Parathyroid adenoma (tissue), 2 donors: Measurements from ENCODE around the gene LIN52.

Source experiments
- H2AFZ ChIP-seq: fragments of 300-600 bp; sonication (generic); one replicate; pipeline ENCODE4 v1.7.0; 2017; ENCODE audit warnings: antibody characterized with exemption, mild to moderate bottlenecking
- H3K27ac ChIP-seq: fragments of 300-600 bp; sonication (generic); one replicate; pipeline ENCODE4 v1.7.0; 2017
- H3K27me3 ChIP-seq: fragments of 300-600 bp; sonication (generic); one replicate; pipeline ENCODE4 v1.7.0; 2017; ENCODE audit warnings: low read length; ENCODE audit not compliant: control insufficient read depth, insufficient read depth
- H3K36me3 ChIP-seq: fragments of 300-600 bp; sonication (generic); one replicate; pipeline ENCODE4 v1.7.0; 2017; ENCODE audit warnings: low read length; ENCODE audit not compliant: control insufficient read depth, insufficient read depth
- H3K4me1 ChIP-seq: fragments of 300-600 bp; sonication (generic); one replicate; pipeline ENCODE4 v1.7.0; 2017; ENCODE audit warnings: control low read depth
- H3K4me2 ChIP-seq: fragments of 300-600 bp; sonication (generic); one replicate; pipeline ENCODE4 v1.7.0; 2017; ENCODE audit warnings: low read length
- H3K4me3 ChIP-seq: fragments of 300-600 bp; sonication (generic); one replicate; pipeline ENCODE4 v1.7.0; 2017; ENCODE audit warnings: low read depth, low read length
- H3K79me2 ChIP-seq: fragments of 300-600 bp; sonication (generic); one replicate; pipeline ENCODE4 v1.7.0; 2017; ENCODE audit warnings: control low read depth
- H3K9ac ChIP-seq: fragments of 300-600 bp; sonication (generic); one replicate; pipeline ENCODE4 v1.7.0; 2017; ENCODE audit warnings: mild to moderate bottlenecking
- H3K9me3 ChIP-seq: fragments of 300-600 bp; sonication (generic); one replicate; pipeline ENCODE4 v1.7.0; 2017; ENCODE audit warnings: low read length; ENCODE audit not compliant: control insufficient read depth
- CTCF ChIP-seq: fragments of 300-600 bp; sonication (generic); IDR thresholded peaks from one replicate; pipeline ENCODE4 v1.7.0; 2017; ENCODE audit warnings: antibody characterized with exemption, mild to moderate bottlenecking
- donor health status: primary hyperparathyroidism.

The LIN52 gene

GRCh38 chr14:74242780-74243042, 158.0 kb downstream of the LIN52 start:
- H3K4me1 ChIP-seq = peaks cover 5% of the 10 kb centered on the region
- no peaks in the 10 kb centered on the region for H3K36me3 ChIP-seq
- no peak overlapping the region for H2AFZ ChIP-seq
- no peak for TF ChIP-seq CTCF
- H3K4me3 ChIP-seq = no peak overlapping the region
- no peak overlapping the region for H3K9ac ChIP-seq
- H3K79me2 ChIP-seq = no peaks in the 10 kb centered on the region
- no peaks in the 10 kb centered on the region for H3K9me3 ChIP-seq
- no peak overlapping the region for H3K4me2 ChIP-seq
- H3K27me3 ChIP-seq = peaks cover 20% of the 10 kb centered on the region
- H3K27ac ChIP-seq = no peak overlapping the region

- Histone ChIP-seq H3K4me3 (no peak overlapping the region), H3K9ac (no peak overlapping the region), H3K36me3 (no peaks in the 10 kb centered on the region), H3K27ac (no peak overlapping the region), H3K79me2 (no peaks in the 10 kb centered on the region), H2AFZ (no peak overlapping the region), H3K4me1 (peaks cover 5% of the 10 kb centered on the region), H3K4me2 (no peak overlapping the region), H3K27me3 (peaks cover 20% of the 10 kb centered on the region), H3K9me3 (no peaks in the 10 kb centered on the region)
- no peak for TF ChIP-seq CTCF
These were observed 158.3 kb downstream of the LIN52 start for GRCh38 chr14:74243051-74243450.

- H3K4me2 ChIP-seq = no peak overlapping the region
- no peak overlapping the region for H3K9ac ChIP-seq
- H3K27ac ChIP-seq = no peak overlapping the region
- H2AFZ ChIP-seq = no peak overlapping the region
- H3K27me3 ChIP-seq = peaks cover 20% of the 10 kb centered on the region
- H3K36me3 ChIP-seq = no peaks in the 10 kb centered on the region
- no peaks in the 10 kb centered on the region for H3K9me3 ChIP-seq
- H3K79me2 ChIP-seq = no peaks in the 10 kb centered on the region
- no peak for TF ChIP-seq CTCF
- peaks cover 5% of the 10 kb centered on the region for H3K4me1 ChIP-seq
- no peak overlapping the region for H3K4me3 ChIP-seq
These were observed 159.4 kb downstream of the LIN52 start for GRCh38 chr14:74244115-74244514.

GRCh38 chr14:74245292-74245691, 160.5 kb downstream of the LIN52 start:
- Histone ChIP-seq H3K9me3 (no peaks in the 10 kb centered on the region), H3K4me1 (peaks cover 5% of the 10 kb centered on the region), H3K36me3 (no peaks in the 10 kb centered on the region), H3K79me2 (no peaks in the 10 kb centered on the region), H3K27me3 (peaks cover 13% of the 10 kb centered on the region), H2AFZ (no peak overlapping the region), H3K9ac (no peak overlapping the region), H3K4me3 (no peak overlapping the region), H3K27ac (no peak overlapping the region), H3K4me2 (no peak overlapping the region)
- no peak for TF ChIP-seq CTCF

- H3K9ac ChIP-seq = no peak overlapping the region
- H3K27me3 ChIP-seq = peaks cover 9% of the 10 kb centered on the region
- no peaks in the 10 kb centered on the region for H3K4me1 ChIP-seq
- no peaks in the 10 kb centered on the region for H3K36me3 ChIP-seq
- H3K27ac ChIP-seq = no peak overlapping the region
- no peaks in the 10 kb centered on the region for H3K79me2 ChIP-seq
- H3K4me2 ChIP-seq = no peak overlapping the region
- no peak for TF ChIP-seq CTCF
- H3K9me3 ChIP-seq = no peaks in the 10 kb centered on the region
- no peak overlapping the region for H3K4me3 ChIP-seq
- H2AFZ ChIP-seq = no peak overlapping the region
These were observed 161.8 kb downstream of the LIN52 start for GRCh38 chr14:74246542-74246941.
